Esophagus (tissue), 2 donors: ENCODE measurements around the gene PPP1R9B. TPM values are rescaled to one million over a fixed set of nuclear protein-coding genes. Genes with fewer than 3 reads are reported as not detected.

Experiments used
- H3K27ac ChIP-seq, 2 donors: one replicate each; pipeline ENCODE4 v1.5.1; 2013; ENCODE audit warnings: low read depth in 2 of 2, mild to moderate bottlenecking in 2 of 2, inconsistent platforms in 1 of 2, low read length in 1 of 2, moderate library complexity in 1 of 2
- H3K27me3 ChIP-seq, 2 donors: one replicate each; pipeline ENCODE4 v1.6.1; 2013; ENCODE audit warnings: low read length in 2 of 2, control low read depth in 1 of 2, mild to moderate bottlenecking in 1 of 2; ENCODE audit not compliant: insufficient read depth in 2 of 2, control insufficient read depth in 1 of 2
- H3K36me3 ChIP-seq, 2 donors: one replicate each; pipeline ENCODE4 v1.6.1; 2013; ENCODE audit warnings: low read length in 1 of 2; ENCODE audit not compliant: control insufficient read depth in 2 of 2, insufficient read depth in 2 of 2
- H3K4me1 ChIP-seq, 2 donors: one replicate each; pipeline ENCODE4 v1.6.1; 2013; ENCODE audit warnings: low read length in 1 of 2; ENCODE audit not compliant: control insufficient read depth in 2 of 2, insufficient read depth in 2 of 2
- H3K4me3 ChIP-seq, 2 donors: one replicate each; pipeline ENCODE4 v1.5.1; 2013; ENCODE audit warnings: low read length in 2 of 2, mild to moderate bottlenecking in 2 of 2, low read depth in 1 of 2, moderate library complexity in 1 of 2
- H3K9me3 ChIP-seq, 2 donors: one replicate each; pipeline ENCODE4 v1.6.1; 2013; ENCODE audit warnings: mild to moderate bottlenecking in 2 of 2, low read depth in 1 of 2, low read length in 1 of 2, moderate library complexity in 1 of 2; ENCODE audit not compliant: control insufficient read depth in 2 of 2, insufficient read depth in 1 of 2
- WGBS, 2 donors: extraction: QIAGEN DNeasy Blood & Tissue Kit; methylation state at CpG; one replicate each; pipeline ENCODE4 v1.1.7; 2013; 5-methylcytosine and 5-hydroxymethylcytosine counted together
- polyA plus RNA-seq, 2 donors: library from polyadenylated mRNA; stranded (reverse); fragments of 200-250 nt; gene quantifications; one replicate each; pipeline ENCODE4 v1.2.3, GENCODE V29; 2013
- donor health status: healthy with polysubstance abuse.
- donor health status: Bipolar disorder and iron deficiency.

PPP1R9B gene
- polyA plus RNA-seq, 2 donors = 15.4 to 31.3 TPM

DNA sequence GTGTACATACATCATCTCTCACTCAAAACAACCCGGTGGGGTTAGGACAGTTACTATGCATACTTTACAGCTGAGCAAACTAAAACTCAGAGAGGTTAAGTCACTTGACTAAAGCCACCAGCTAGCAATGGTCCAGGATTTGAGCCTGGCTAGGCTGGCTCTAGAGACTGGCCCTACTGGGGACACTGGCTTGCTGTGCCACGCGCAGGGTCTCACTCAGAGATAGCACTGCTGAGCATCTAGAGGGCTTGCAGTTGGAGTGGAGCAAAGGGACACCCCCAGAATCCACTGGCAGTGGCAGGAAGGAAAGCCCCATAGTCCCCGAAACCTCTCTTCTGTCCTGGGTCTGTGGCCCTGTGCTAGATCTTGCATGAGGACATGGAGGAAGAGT, 31.7 kb downstream of the PPP1R9B start:
- Histone ChIP-seq H3K27ac (no peak overlapping the region), H3K36me3 (no peaks in the 10 kb centered on the region), H3K4me3 (no peak overlapping the region), H3K4me1 (peaks cover under 1 to 6% of the 10 kb centered on the region in 2 donors), H3K27me3 (no peaks in the 10 kb centered on the region), H3K9me3 (no peaks in the 10 kb centered on the region)
- 85 to 87% methylated on average over 4 of the region's 4 CpGs for WGBS, 2 donors

DNA sequence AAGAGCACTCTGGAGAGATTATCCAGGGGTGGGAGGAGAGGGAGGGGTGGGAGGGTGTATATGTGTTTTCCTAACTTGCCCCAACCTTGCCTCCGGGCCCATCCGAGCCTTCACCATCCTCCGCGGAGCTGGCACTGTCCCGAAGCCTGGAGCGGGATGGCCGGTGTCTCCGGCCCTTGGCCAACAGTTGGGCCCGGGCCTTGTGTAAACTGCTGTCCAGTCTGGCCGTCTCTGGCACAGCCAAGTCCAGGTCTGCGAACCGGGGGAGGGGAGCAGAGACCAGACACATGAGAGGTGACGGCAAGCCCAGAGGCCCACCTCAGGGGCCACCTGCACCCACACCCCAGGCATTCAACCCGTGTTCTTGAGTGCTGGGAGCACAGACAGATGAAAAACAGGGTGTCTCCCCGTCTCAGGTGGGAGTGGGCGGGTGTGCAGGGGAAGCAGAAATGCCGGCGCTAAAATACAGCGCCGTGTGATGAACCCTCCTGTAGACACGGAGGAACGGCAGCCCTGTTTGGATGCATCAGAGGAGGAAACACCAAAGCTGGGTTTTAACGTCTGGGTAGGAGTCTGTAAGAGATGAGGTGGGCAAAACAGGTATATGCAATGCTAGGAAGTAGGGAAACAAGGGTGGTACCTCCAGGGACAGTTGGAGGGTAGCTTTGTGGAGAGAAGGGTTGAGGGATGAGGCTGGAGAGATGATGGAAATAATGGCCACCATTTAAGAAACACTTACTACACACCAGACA, 32.2 kb downstream of the PPP1R9B start:
- peaks cover 0 to 3% of the 10 kb centered on the region in 2 donors for H3K4me1 ChIP-seq
- H3K9me3 ChIP-seq = no peaks in the 10 kb centered on the region
- H3K27ac ChIP-seq = no peak overlapping the region
- H3K4me3 ChIP-seq = no peak overlapping the region
- H3K36me3 ChIP-seq = no peaks in the 10 kb centered on the region
- WGBS, 2 donors = 66 to 69% methylated on average over 23 of the region's 23 CpGs
- no peaks in the 10 kb centered on the region for H3K27me3 ChIP-seq

DNA sequence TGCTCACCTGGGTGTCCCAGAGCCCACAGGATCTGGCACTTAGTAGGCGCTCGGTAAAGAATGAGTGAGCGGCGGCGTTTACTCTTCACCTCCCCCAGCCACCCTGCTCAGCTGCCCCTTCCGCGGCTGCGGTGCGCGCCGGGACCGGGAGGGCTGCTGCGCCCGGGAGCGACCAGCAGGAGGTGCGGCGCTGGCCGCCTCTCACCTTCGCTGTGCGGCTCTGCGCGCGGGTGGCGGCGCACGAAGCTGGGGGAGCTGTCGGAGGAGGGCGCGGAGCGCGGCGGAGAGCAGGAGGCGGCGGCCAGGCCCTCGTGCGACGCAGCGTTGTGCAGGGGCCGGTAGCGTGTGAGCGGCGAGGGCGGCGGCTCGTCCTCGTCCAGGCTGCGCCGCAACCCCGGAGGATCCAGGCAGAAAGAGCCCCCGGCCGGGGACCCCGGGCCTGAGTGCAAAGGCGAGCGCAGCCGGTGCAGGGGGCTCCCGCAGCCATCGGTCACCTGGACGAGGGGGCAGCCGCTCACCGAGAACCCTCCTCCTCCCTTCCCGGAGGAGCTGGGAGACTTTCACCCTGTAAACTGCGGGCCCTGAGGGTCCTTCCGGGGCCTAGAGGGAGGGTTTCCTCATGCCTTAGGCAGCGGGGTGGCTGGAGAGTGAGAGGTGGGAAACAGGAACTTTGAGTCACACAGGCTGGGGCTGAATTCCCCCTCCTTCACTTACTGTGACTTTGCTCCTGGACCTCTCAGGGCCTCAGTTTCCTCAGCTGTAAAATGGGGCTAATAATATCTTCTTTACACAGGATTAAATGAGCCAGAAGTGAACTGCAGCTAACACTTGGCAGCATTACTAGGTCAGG, 33.0 kb downstream of the PPP1R9B start:
- H3K4me3 ChIP-seq = no peak overlapping the region
- peaks cover under 1 to 10% of the 10 kb centered on the region in 2 donors for H3K4me1 ChIP-seq
- 12% methylated on average over 63 to 64 of the region's 64 CpGs for WGBS, 2 donors
- H3K27ac ChIP-seq = no peak overlapping the region
- no peaks in the 10 kb centered on the region for H3K27me3 ChIP-seq
- H3K36me3 ChIP-seq = no peaks in the 10 kb centered on the region
- H3K9me3 ChIP-seq = no peaks in the 10 kb centered on the region

DNA sequence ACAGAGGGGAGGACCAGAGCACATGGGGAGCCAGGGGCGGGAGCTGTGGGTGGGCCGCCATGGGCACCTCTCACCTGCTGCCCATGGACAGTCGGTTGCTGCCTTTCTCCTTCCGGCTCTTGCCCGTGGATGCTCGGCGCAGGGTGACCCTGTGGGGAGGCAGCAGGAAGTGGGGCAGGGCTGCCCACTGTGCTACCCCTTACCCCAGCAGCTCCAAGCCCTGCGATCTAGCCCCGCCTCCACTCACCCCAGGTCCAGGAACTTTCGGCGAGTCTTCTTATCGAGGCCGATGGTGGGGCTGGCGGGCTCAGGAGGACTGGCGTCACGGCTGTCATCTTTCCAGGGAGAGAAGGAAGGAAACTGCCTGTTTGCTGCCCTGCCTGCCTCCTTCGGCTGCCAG, 34.7 kb downstream of the PPP1R9B start:
- no peak overlapping the region for H3K27ac ChIP-seq
- H3K36me3 ChIP-seq = no peaks in the 10 kb centered on the region
- 70% methylated on average over 15 to 17 of the region's 17 CpGs for WGBS, 2 donors
- H3K27me3 ChIP-seq = no peaks in the 10 kb centered on the region
- no peaks in the 10 kb centered on the region for H3K9me3 ChIP-seq
- H3K4me3 ChIP-seq = no peak overlapping the region
- H3K4me1 ChIP-seq = peaks cover 4 to 15% of the 10 kb centered on the region in 2 donors

DNA sequence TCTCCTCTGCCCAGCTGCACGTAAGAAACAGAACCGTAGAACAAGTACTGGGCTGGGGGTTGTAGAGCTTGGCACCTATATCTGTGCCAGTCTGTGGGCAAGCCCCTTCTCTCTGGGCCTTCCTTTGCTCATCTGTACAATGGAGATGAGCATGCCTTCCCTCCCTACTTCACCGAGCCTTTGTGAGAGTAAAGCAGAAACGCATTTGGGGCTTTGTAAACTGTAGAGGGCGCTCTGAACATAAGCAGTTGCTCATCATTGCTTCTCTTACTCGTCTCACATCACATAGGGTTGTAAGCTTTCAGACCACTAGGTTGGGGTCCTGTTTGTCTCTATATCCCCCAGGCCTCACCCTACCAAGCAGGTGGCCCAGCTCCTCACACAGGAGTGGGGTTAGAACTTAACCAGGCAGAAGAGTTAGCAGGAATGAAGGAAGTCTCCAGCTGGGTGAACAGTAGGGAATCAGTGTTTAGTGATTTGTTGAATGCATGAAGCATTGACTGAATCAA, 35.6 kb downstream of the PPP1R9B start:
- WGBS, 2 donors = 12 to 27% methylated on average over 6 of the region's 6 CpGs
- Histone ChIP-seq H3K27me3 (no peaks in the 10 kb centered on the region), H3K36me3 (peaks cover 0 to 2% of the 10 kb centered on the region in 2 donors), H3K4me3 (no peak overlapping the region), H3K4me1 (peaks cover 4 to 15% of the 10 kb centered on the region in 2 donors), H3K27ac (no peak overlapping the region), H3K9me3 (no peaks in the 10 kb centered on the region)

DNA sequence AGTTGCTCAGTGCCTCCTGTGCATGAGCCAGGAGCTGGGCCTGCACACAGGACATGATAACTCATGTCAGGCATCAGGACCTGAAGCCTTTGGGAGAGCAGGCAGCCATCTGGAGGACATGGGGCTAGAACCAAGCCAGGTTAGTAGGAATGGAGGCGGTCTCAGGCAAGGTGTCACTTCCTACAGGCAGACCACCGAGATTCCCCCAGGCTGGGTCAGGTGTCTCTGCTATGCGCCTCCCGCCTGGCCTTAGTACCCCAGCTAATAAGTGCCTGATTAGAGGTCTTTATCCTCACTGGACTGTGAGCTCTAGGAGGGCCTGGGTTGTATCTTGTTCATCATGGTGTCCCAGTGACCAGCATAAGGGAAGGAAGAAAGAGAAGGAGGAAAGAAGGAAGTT, 36.1 kb downstream of the PPP1R9B start:
- WGBS, 2 donors = 83 to 88% methylated on average over 4 of the region's 4 CpGs
- Histone ChIP-seq H3K4me1 (peaks cover 4 to 15% of the 10 kb centered on the region in 2 donors), H3K4me3 (no peak overlapping the region), H3K9me3 (no peaks in the 10 kb centered on the region), H3K27me3 (no peaks in the 10 kb centered on the region), H3K36me3 (peaks cover 1 to 5% of the 10 kb centered on the region in 2 donors), H3K27ac (no peak overlapping the region)

DNA sequence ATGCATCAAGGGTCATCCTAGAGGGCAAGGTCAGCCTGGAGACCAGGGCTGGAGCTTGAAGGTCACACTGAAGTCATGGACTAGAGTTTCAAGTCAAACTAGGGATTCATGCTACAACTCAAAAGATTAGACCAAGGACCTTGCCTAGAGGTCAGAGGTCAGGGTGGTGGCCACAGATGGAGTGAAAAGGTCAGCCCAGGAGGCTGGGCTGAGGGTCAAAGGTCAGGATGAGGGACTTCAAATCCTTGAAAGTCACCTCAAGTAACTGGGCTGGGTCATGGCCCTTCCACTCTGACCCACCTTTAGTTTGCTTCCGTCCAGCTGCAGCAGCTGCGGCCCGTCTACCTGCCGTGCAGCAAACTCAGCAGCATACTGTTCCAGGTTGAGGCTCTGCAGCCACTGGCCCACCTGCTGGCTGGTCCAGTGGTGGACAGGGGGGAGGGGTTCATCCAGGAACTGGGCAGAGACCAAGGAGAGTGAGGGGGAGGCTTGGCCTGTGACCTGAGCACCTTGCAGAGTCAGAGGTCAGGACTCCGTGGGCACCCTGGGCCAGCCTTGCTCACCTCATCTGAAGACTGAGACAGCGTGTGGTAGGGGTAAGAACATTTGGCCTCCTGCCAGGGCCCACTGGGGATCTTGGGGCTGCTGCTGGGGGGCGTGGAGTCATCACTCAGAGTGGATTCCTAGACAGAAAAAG, 36.7 kb downstream of the PPP1R9B start:
- Histone ChIP-seq H3K4me1 (peaks cover 4 to 15% of the 10 kb centered on the region in 2 donors), H3K4me3 (no peak overlapping the region), H3K27ac (no peak overlapping the region), H3K9me3 (no peaks in the 10 kb centered on the region), H3K36me3 (peaks cover 5 to 8% of the 10 kb centered on the region in 2 donors), H3K27me3 (no peaks in the 10 kb centered on the region)
- 77 to 79% methylated on average over 7 of the region's 7 CpGs for WGBS, 2 donors

DNA sequence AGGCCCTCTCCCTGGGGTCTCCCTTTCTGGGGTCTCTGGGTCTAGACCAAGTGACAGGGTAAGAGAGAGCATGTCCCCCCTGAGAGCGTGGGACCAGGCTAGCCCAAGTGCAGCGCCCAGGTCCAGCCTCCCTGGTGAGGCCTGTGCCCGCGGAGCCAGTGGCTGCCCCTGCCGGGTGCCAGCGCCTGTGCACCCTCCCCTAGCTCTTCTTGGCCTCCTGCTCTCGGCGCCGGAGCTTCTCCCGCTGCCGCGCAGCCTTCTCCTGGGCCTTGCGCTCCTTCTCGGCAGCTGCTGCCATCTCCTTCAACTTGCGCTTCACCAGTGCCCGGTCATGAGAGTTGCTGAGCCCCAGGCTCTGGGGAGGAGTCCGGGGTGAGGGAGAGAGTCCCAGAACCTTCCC, 37.8 kb downstream of the PPP1R9B start:
- H3K27me3 ChIP-seq = no peaks in the 10 kb centered on the region
- peaks cover 4 to 20% of the 10 kb centered on the region in 2 donors for H3K4me1 ChIP-seq
- WGBS, 2 donors = 50 to 55% methylated on average over 17 of the region's 17 CpGs
- peaks cover 5 to 8% of the 10 kb centered on the region in 2 donors for H3K36me3 ChIP-seq
- H3K9me3 ChIP-seq = no peaks in the 10 kb centered on the region
- peak overlapping the region; percentile 39 to 65 for H3K27ac ChIP-seq
- H3K4me3 ChIP-seq = no peak overlapping the region
